KMS-11 (cell line): ENCODE data around the gene BFAR.
"Not testable (repeated sequence)": the region's sequence is repeated elsewhere in the genome, so short reads cannot be mapped to it uniquely, and the experiment has no call there.

Experiments
- H2AFZ ChIP-seq: fragments of 200-600 bp; sonication (generic); 2 replicates; pipeline ENCODE4 v1.6.1; 2016; ENCODE audit warnings: antibody characterized with exemption, mixed run types, low read depth
- H3K27ac ChIP-seq: fragments of 200-600 bp; sonication (generic); 2 replicates; pipeline ENCODE4 v1.6.1; 2016; ENCODE audit warnings: mild to moderate bottlenecking, mixed run types
- H3K27me3 ChIP-seq: fragments of 200-600 bp; sonication (generic); 2 replicates; pipeline ENCODE4 v1.6.1; 2017; ENCODE audit warnings: mild to moderate bottlenecking, low read depth, mixed run types, moderate library complexity; ENCODE audit not compliant: insufficient read depth
- H3K36me3 ChIP-seq: fragments of 200-600 bp; sonication (generic); 2 replicates; pipeline ENCODE4 v1.6.1; 2017; ENCODE audit warnings: mild to moderate bottlenecking, mixed run types; ENCODE audit not compliant: insufficient read depth
- H3K4me1 ChIP-seq: fragments of 200-600 bp; sonication (generic); 2 replicates; pipeline ENCODE4 v1.6.1; 2016; ENCODE audit warnings: mild to moderate bottlenecking, low read depth, mixed run types; ENCODE audit not compliant: poor library complexity, severe bottlenecking
- H3K4me2 ChIP-seq: fragments of 200-600 bp; sonication (generic); 2 replicates; pipeline ENCODE4 v1.7.0; 2016; ENCODE audit warnings: mild to moderate bottlenecking, mixed run types
- H3K4me3 ChIP-seq: fragments of 200-600 bp; sonication (generic); IDR thresholded peaks from 2 replicates; pipeline ENCODE4 v1.6.1; 2017; ENCODE audit warnings: low read depth, low read length, mixed read lengths; ENCODE audit not compliant: insufficient read depth
- H3K79me2 ChIP-seq: fragments of 200-600 bp; sonication (generic); 2 replicates; pipeline ENCODE4 v1.6.1; 2016; ENCODE audit warnings: low read depth, mixed run types; ENCODE audit not compliant: insufficient read depth
- H3K9ac ChIP-seq: fragments of 200-600 bp; sonication (generic); 2 replicates; pipeline ENCODE4 v1.6.1; 2016; ENCODE audit warnings: mild to moderate bottlenecking, mixed run types
- H4K20me1 ChIP-seq: fragments of 200-600 bp; sonication (generic); 2 replicates; pipeline ENCODE4 v1.6.1; 2016; ENCODE audit warnings: mild to moderate bottlenecking, mixed run types; ENCODE audit not compliant: insufficient read depth
- TF ChIP-seq, protein P1 (sequence below): fragments of 200-600 bp; sonication (generic); conservative IDR thresholded peaks from 2 replicates; pipeline ENCODE4 v1.6.1; 2017; ENCODE audit warnings: low read depth, mild to moderate bottlenecking, antibody characterized with exemption, low read length, moderate library complexity, mixed read lengths

The BFAR gene

DNA sequence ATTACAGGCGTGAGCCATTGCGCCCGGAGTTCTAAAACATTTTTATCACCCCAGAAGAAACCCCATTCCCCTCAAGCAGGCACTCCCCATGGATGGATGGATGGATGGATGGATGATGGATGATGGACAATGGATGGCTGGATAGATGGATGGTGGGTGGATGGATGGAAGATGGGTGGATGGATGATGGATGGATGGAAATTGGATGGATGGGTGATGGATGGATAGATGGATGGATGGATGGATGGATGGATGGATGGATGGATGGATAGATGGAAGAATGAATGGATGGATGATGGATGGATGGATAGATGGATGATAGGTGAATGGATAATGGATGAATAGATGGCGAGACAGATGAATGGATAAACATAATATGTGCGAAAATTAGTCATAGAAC, 44.9 kb downstream of the BFAR start:
- H3K27me3 ChIP-seq, result no peaks in the 10 kb centered on the region
- no peak overlapping the region for H3K4me2 ChIP-seq
- TF ChIP-seq, protein P1, sequence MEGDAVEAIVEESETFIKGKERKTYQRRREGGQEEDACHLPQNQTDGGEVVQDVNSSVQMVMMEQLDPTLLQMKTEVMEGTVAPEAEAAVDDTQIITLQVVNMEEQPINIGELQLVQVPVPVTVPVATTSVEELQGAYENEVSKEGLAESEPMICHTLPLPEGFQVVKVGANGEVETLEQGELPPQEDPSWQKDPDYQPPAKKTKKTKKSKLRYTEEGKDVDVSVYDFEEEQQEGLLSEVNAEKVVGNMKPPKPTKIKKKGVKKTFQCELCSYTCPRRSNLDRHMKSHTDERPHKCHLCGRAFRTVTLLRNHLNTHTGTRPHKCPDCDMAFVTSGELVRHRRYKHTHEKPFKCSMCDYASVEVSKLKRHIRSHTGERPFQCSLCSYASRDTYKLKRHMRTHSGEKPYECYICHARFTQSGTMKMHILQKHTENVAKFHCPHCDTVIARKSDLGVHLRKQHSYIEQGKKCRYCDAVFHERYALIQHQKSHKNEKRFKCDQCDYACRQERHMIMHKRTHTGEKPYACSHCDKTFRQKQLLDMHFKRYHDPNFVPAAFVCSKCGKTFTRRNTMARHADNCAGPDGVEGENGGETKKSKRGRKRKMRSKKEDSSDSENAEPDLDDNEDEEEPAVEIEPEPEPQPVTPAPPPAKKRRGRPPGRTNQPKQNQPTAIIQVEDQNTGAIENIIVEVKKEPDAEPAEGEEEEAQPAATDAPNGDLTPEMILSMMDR, result no peak
- H3K9ac ChIP-seq, result no peak overlapping the region
- H4K20me1 ChIP-seq, result no peaks in the 10 kb centered on the region
- H3K4me1 ChIP-seq, result peaks cover 6% of the 10 kb centered on the region
- H3K36me3 ChIP-seq, result no peaks in the 10 kb centered on the region
- H3K79me2 ChIP-seq, result no peaks in the 10 kb centered on the region
- H2AFZ ChIP-seq, result no peak overlapping the region
- H3K4me3 ChIP-seq, result no peak overlapping the region
- H3K27ac ChIP-seq, result no peak overlapping the region

GRCh38 chr16:14678748-14679497, 46.2 kb downstream of the BFAR start:
- H3K9ac ChIP-seq, result no peak overlapping the region
- no peaks in the 10 kb centered on the region for H3K36me3 ChIP-seq
- no peak overlapping the region for H3K4me2 ChIP-seq
- H2AFZ ChIP-seq, result no peak overlapping the region
- H3K4me1 ChIP-seq, result no peaks in the 10 kb centered on the region
- H3K79me2 ChIP-seq, result no peaks in the 10 kb centered on the region
- TF ChIP-seq, protein P1, result no peak
- H3K27ac ChIP-seq, result no peak overlapping the region
- no peaks in the 10 kb centered on the region for H4K20me1 ChIP-seq
- no peak overlapping the region for H3K4me3 ChIP-seq
- no peaks in the 10 kb centered on the region for H3K27me3 ChIP-seq

- not testable (repeated sequence) for H3K36me3 ChIP-seq, H3K4me2 ChIP-seq, H2AFZ ChIP-seq, H3K9ac ChIP-seq, H4K20me1 ChIP-seq, H3K27me3 ChIP-seq, H3K4me1 ChIP-seq, H3K79me2 ChIP-seq, H3K27ac ChIP-seq, H3K4me3 ChIP-seq
These were observed 47.6 kb downstream of the BFAR start for GRCh38 chr16:14680396-14680795.

DNA sequence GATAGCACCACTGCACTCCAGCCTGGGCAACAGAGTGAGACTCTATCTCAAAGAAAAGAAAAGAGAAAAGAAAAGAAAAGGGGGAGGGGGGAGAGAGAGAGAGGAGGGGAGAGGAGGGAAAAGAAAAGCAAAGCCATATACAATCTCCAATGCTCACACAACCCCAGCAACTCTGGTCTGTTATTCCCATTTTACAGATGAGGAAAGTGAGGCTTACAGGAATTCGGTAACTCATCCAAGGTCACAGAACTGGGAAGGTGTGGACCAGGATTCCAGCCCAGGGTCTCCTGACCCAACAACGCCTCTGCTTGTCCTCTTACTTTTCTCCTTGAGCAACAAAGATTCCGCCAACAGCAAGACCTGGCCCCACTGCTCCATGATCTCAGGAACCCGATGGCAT, 48.4 kb downstream of the BFAR start:
- Histone ChIP-seq H3K27ac (no peak overlapping the region), H3K9ac (no peak overlapping the region), H3K4me2 (no peak overlapping the region), H3K4me1 (no peaks in the 10 kb centered on the region), H3K4me3 (no peak overlapping the region), H4K20me1 (no peaks in the 10 kb centered on the region), H3K79me2 (no peaks in the 10 kb centered on the region), H3K36me3 (no peaks in the 10 kb centered on the region), H2AFZ (no peak overlapping the region), H3K27me3 (no peaks in the 10 kb centered on the region)
- TF ChIP-seq, protein P1, result no peak

GRCh38 chr16:14682121-14682520, 49.4 kb downstream of the BFAR start:
- Histone ChIP-seq H3K79me2 (no peaks in the 10 kb centered on the region), H3K4me2 (no peak overlapping the region), H3K27ac (no peak overlapping the region), H3K9ac (no peak overlapping the region), H3K27me3 (no peaks in the 10 kb centered on the region), H4K20me1 (no peaks in the 10 kb centered on the region), H2AFZ (no peak overlapping the region), H3K36me3 (no peaks in the 10 kb centered on the region), H3K4me3 (no peak overlapping the region), H3K4me1 (no peaks in the 10 kb centered on the region)
- TF ChIP-seq, protein P1, result no peak

DNA sequence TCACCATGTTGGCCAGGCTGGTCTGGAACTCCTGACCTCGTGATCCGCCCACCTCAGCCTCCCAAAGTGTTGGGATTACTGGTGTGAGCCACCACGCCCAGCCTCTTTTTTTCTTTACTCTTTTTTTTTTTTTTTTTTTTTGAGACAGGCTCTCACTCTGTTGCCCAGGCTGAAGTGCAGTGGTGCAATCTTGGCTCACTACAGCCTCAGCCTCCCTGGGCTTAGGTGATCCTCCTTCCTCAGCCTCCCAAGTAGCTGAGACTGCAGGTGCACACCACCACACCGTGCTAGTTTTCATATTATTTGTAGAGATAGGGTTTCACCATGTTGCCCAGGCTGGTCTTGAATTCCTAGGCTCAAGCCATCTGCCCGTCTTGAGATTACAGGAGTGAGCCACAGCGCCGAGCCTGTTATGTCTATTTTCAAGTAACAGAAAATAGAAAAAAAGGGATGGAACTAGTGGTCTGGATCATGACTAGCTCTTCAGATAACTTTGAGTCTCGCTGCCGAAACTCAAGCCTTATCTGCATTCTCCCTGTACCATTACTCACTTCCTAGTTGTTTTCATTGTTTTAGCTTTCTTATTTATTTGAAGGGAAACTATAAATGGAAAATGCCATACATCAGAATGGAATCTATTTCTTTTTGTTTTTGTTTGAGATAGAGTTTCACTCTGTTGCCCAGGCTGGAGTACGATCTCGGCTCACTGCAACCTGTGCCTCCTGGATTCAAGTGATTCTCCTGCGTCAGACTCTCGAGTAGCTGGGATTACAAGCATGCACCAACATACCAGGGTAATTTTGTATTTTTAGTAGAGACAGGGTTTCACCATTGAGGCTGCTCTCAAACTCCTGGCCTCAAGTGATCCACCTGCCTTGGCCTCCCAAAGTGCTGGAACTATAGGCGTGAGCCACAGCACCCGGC, 53.4 kb downstream of the BFAR start:
- H3K27me3 ChIP-seq, H3K27ac ChIP-seq, H2AFZ ChIP-seq, H3K79me2 ChIP-seq, H4K20me1 ChIP-seq, H3K4me2 ChIP-seq, H3K4me1 ChIP-seq, H3K4me3 ChIP-seq, H3K9ac ChIP-seq, H3K36me3 ChIP-seq: not testable (repeated sequence)

DNA sequence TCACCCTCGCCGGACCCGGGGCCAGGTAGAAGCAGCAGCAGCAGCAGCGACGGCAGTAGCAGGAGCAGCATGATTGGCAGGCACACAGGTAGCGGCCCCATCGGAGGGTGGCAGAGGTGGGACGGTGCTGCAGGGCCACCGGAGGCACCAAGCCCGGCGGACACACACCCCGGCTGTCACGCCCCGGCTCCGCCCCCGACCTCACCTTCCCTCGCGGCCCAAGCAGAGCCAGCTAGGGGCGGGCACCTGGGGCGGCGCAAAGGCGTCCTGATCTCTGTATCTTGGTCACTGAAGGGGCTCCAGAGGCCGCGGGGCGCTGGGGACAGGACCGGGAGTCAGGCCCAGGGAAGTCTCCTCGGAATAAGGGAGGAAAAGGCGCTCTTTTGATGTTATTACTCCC, 61.4 kb downstream of the BFAR start, which contains the start of gene PLA2G10:
TSS of gene PLA2G10 (minus strand) at position 180 of the 400 bp plus-strand sequence. CDS start at position 101, 79 bp downstream.
- H4K20me1 ChIP-seq, H2AFZ ChIP-seq, H3K4me2 ChIP-seq, H3K36me3 ChIP-seq, H3K4me1 ChIP-seq, H3K27ac ChIP-seq, H3K9ac ChIP-seq, H3K79me2 ChIP-seq, H3K4me3 ChIP-seq, H3K27me3 ChIP-seq: not testable (repeated sequence)
